Osteoblast (primary cell): ENCODE data around the gene KRTAP4-5. TPM values are rescaled to one million over a fixed set of nuclear protein-coding genes. Genes with fewer than 3 reads are reported as not detected.
"Not testable (repeated sequence)": the region's sequence is repeated elsewhere in the genome, so short reads cannot be mapped to it uniquely, and the experiment has no call there.

Source experiments
- DNase-seq: peaks from one replicate; pipeline ENCODE4 v3.0.0; 2011; ENCODE audit warnings: low spot score, mixed read lengths; ENCODE audit not compliant: insufficient read length; ENCODE audit errors: missing footprints
- H2AFZ ChIP-seq: 2 replicates; pipeline ENCODE4 v1.6.0; 2011; ENCODE audit warnings: mild to moderate bottlenecking, low read length
- H3K27ac ChIP-seq: 2 replicates; pipeline ENCODE4 v1.5.1; 2011; ENCODE audit warnings: mild to moderate bottlenecking, low read depth, low read length, moderate library complexity
- H3K27me3 ChIP-seq: 2 replicates; pipeline ENCODE4 v1.6.0; 2012; ENCODE audit warnings: mild to moderate bottlenecking, control low read depth, inconsistent platforms, low read length, moderate library complexity; ENCODE audit not compliant: insufficient read depth
- H3K36me3 ChIP-seq: 2 replicates; pipeline ENCODE4 v1.5.1; 2011; ENCODE audit warnings: mild to moderate bottlenecking, low read length, control low read depth, moderate library complexity; ENCODE audit not compliant: insufficient read depth
- H3K4me1 ChIP-seq: 2 replicates; pipeline ENCODE4 v1.5.1; 2011; ENCODE audit warnings: mild to moderate bottlenecking, low read length, control low read depth, moderate library complexity; ENCODE audit not compliant: insufficient read depth
- H3K4me2 ChIP-seq: 2 replicates; pipeline ENCODE4 v1.6.0; 2011; ENCODE audit warnings: mild to moderate bottlenecking, low read length; ENCODE audit not compliant: insufficient read depth
- H3K4me3 ChIP-seq: fragments of 200-600 bp; sonication (generic); 3 replicates; pipeline ENCODE4 v1.5.1; 2012; ENCODE audit warnings: mild to moderate bottlenecking, low read length, inconsistent platforms; ENCODE audit not compliant: insufficient read depth
- H3K79me2 ChIP-seq: 2 replicates; pipeline ENCODE4 v1.6.0; 2012; ENCODE audit warnings: mild to moderate bottlenecking, low read length, control low read depth, inconsistent platforms; ENCODE audit not compliant: insufficient read depth
- H3K9me3 ChIP-seq: 2 replicates; pipeline ENCODE4 v1.5.1; 2011; ENCODE audit warnings: low read depth, low read length, control low read depth
- H4K20me1 ChIP-seq: 2 replicates; pipeline ENCODE4 v1.6.0; 2012; ENCODE audit warnings: mild to moderate bottlenecking, low read length, control low read depth; ENCODE audit not compliant: insufficient read depth
- total RNA-seq: library from RNA; depleted of rRNA; stranded (reverse); fragments of >200 nt; gene quantifications from 2 replicates; pipeline ENCODE4 v1.2.3, GENCODE V29; 2012
- TF ChIP-seq, protein P1 (sequence below): IDR thresholded peaks from 2 replicates; pipeline ENCODE4 v1.5.1; 2011; ENCODE audit warnings: mild to moderate bottlenecking, low read depth, low read length, moderate library complexity; ENCODE audit errors: extremely low read depth

The KRTAP4-5 gene
- total RNA-seq, 1 donor, result not detected

DNA sequence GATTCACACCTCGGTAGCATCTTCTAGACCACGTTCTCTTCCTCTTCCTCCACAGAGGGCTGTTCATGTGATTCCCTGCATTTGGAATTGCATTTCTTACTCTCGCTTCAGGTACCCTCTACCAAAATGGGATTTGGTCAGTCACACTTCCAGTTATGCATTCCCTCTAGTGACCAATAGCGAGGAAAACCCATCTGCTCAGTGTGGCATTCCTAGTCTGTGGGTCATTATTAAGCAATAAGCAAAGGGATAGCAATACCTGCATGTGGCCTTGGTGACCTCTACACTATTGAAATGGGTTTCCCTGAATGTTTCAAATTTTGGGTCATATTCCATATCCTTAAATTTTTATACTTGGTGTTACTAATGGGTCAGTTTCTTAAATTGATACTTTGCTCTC lies 401 bp upstream of the KRTAP4-5 start:
- TF ChIP-seq, protein P1, sequence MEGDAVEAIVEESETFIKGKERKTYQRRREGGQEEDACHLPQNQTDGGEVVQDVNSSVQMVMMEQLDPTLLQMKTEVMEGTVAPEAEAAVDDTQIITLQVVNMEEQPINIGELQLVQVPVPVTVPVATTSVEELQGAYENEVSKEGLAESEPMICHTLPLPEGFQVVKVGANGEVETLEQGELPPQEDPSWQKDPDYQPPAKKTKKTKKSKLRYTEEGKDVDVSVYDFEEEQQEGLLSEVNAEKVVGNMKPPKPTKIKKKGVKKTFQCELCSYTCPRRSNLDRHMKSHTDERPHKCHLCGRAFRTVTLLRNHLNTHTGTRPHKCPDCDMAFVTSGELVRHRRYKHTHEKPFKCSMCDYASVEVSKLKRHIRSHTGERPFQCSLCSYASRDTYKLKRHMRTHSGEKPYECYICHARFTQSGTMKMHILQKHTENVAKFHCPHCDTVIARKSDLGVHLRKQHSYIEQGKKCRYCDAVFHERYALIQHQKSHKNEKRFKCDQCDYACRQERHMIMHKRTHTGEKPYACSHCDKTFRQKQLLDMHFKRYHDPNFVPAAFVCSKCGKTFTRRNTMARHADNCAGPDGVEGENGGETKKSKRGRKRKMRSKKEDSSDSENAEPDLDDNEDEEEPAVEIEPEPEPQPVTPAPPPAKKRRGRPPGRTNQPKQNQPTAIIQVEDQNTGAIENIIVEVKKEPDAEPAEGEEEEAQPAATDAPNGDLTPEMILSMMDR, result no peak
- H3K79me2 ChIP-seq, result no peaks in the 10 kb centered on the region
- no peak for DNase-seq
- H3K27ac ChIP-seq, result no peak overlapping the region
- no peaks in the 10 kb centered on the region for H3K27me3 ChIP-seq
- no peaks in the 10 kb centered on the region for H4K20me1 ChIP-seq
- no peaks in the 10 kb centered on the region for H3K36me3 ChIP-seq
- H3K9me3 ChIP-seq, result no peaks in the 10 kb centered on the region
- H3K4me1 ChIP-seq, result no peaks in the 10 kb centered on the region
- no peak overlapping the region for H3K4me3 ChIP-seq
- no peak overlapping the region for H2AFZ ChIP-seq
- H3K4me2 ChIP-seq, result no peak overlapping the region

DNA sequence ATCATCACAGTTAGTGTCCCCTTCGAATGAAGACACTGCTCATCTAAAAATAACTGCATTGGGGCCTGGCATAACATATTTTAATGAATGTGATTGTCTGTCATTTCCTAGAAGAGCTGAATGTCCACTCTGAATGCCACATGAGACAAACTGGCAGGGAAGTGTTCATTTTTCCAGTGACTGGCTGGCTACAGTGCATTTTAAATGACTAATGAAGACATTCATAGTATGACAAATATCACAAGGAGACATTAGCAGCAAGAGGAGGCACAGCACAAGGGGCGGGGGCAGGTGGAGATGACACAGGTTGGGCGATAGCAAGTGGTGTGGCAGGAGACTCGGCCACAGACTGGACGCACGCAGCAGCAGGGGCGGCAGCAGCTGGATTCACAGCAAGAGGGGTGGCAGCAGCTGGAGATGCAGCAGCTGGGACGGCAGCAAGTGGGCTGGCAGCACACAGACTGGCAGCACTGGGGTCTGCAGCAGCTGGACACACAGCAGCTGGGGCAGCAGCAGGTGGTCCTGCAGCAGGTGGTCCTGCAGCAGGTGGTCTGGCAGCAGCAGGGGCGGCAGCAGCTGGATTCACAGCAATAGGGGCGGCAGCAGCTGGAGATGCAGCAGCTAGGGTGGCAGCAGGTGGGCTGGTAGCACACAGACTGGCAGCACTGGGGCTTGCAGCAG lies 514 bp downstream of the KRTAP4-5 start:
- H3K27ac ChIP-seq, H4K20me1 ChIP-seq, H3K79me2 ChIP-seq, H3K4me2 ChIP-seq, H3K36me3 ChIP-seq, H3K9me3 ChIP-seq, H3K4me1 ChIP-seq, DNase-seq, H3K4me3 ChIP-seq, H2AFZ ChIP-seq, H3K27me3 ChIP-seq: not testable (repeated sequence)

DNA sequence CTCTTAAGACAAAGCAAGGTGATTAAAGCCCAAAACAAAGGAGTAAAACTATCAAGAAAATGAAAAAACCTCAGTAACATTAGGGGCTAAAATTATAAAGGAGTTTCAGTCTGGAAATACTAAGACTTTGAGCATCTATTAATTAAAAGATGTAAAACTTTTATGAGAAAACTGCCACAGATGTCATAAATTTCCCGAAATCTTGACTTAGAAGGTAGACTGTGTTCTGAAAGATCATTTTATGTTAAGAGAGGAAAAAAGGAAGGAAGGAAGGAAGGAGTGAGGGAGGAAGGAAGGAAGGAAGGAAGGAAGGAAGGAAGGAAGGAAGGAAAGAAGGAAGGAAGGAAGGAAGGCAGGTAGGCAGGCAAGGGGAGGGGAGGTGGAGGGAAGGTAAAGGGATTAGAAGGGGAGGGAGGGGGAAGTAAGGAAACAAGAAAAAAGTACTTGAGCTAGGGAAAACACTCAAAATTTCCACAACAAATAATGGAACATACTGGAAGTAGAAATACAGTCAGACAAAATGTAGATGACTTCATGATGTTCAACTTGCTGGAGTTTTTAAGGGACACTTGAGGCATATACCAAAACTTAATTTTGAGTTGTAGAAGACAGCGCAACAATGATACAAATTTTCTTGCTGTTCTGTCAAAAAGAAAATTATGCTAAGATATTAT lies 2.0 kb downstream of the KRTAP4-5 start:
- Histone ChIP-seq H3K79me2 (no peaks in the 10 kb centered on the region), H3K27me3 (no peaks in the 10 kb centered on the region), H3K4me2 (no peak overlapping the region), H4K20me1 (no peaks in the 10 kb centered on the region), H3K9me3 (peaks cover 2% of the 10 kb centered on the region), H3K4me1 (no peaks in the 10 kb centered on the region), H3K27ac (no peak overlapping the region), H3K36me3 (no peaks in the 10 kb centered on the region), H3K4me3 (no peak overlapping the region), H2AFZ (no peak overlapping the region)
- TF ChIP-seq, protein P1, result no peak
- DNase-seq, result no peak

DNA sequence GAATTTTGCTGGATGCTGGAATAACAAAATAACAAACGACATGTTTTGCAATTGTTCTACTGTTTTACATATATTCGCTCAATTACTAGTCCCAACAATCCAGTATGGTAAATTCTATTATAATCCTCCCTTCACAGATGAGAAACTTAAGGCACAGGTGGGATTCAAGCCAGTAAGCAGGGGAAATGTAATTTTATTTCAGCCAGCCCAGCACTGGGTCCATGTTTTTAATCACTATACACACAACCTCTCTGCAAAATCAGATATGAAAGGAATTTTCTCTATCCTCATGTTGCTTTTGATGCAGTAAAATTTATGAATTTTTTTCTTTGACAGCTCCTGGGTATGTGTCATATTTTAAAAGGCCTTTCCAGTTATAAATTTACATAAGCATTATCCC lies 4.4 kb downstream of the KRTAP4-5 start:
- Histone ChIP-seq H3K79me2 (no peaks in the 10 kb centered on the region), H3K9me3 (peaks cover 2% of the 10 kb centered on the region)

More for the DNA sequence above, 4.4 kb downstream of the KRTAP4-5 start:
- Histone ChIP-seq H3K36me3 (no peaks in the 10 kb centered on the region), H4K20me1 (no peaks in the 10 kb centered on the region), H3K27ac (no peak overlapping the region), H3K4me1 (peaks cover 6% of the 10 kb centered on the region), H3K4me3 (no peak overlapping the region), H3K4me2 (no peak overlapping the region), H2AFZ (no peak overlapping the region), H3K27me3 (no peaks in the 10 kb centered on the region)
- TF ChIP-seq, protein P1, result no peak
- DNase-seq, result no peak
